GM12892 (cell line): ENCODE data around the gene POU3F1.

ENCODE experiments used
- DNase-seq: peaks from one replicate; pipeline ENCODE4 v3.0.0; 2011; ENCODE audit not compliant: insufficient read length
- FAIRE-seq: peaks from 2 replicates; lab custom pipeline; 2011; peaks lifted over from hg19 to GRCh38; lab: Jason Lieb, UNC
- POLR2A ChIP-seq: IDR thresholded peaks from 2 replicates; pipeline ENCODE4 v1.6.1; 2011; ENCODE audit warnings: low read depth, low read length, control low read depth
- POLR2AphosphoS5 ChIP-seq: IDR thresholded peaks from 2 replicates; pipeline ENCODE4 v1.6.1; 2011; ENCODE audit warnings: low read depth, low read length, control low read depth
- TAF1 ChIP-seq: IDR thresholded peaks from 2 replicates; pipeline ENCODE4 v1.6.1; 2011; ENCODE audit warnings: low read depth, mild to moderate bottlenecking, control low read depth, low read length, borderline replicate concordance

Gene POU3F1

DNA sequence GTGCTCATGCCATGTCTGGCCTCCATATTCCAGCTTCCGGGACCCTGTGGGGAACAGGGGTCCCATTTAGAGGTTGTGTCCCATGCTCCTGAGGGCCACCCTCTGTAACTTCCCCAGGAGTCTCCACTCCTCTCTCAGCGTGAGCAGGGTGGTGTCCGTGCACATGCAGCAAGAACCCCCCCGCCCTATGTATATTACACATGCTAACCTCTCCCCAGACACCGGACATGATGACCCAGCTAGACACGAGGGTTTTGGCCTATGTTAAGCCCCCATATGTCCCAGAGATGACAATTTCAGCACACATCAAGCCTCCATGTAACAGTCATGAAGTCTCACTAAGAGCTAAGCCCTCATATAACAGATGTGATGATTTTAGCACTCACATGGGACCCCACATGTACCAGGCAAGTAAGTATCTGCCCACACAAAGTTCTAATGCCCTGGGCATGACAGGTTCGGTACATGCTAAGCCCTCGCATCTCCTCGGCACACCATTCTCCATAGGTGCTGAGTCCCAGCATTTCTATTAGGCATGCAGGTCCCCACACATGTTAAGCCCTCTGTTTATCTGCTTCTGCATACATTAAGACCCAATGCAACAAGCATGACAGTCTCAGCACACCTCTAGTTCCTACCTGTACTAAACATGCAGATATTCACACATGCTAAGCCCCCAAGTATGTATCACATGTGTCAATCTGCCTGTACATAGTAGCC lies 48.3 kb downstream of the POU3F1 start:
- TF ChIP-seq TAF1: no peak
- no peak for TF ChIP-seq POLR2AphosphoS5
- TF ChIP-seq POLR2A: no peak
- no peak for FAIRE-seq
- no peak for DNase-seq

GRCh38 chr1:37997256-37998088 lies 49.1 kb downstream of the POU3F1 start:
- no peak for DNase-seq
- FAIRE-seq: no peak

DNA sequence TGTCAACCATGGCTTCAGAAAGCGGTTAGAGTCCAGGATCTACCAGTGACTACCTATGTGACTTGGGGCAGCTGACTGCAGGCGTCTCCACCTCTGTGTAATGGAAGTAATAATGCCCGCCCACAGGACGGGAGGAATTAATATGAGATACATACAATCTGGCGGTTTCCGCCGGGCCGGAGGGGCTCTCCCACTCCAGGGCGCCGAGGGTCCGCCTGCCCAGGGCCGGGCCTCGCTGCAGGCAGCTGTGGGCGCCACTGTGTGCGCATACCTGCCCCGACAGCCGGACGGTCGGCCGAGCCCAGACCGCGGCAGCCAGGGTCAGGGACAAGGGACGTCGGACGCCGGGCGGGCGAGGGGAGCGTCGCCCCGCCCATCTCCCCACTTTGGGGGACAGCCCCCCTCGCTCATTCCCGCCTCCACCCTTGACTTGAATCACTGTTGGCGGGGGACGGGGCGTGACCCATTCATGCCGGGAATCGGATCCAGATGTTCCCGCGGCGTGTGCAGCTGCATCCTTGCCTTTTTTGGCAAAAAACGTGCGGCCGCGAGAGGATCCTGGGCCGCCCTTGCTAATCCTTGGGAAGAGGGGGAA lies 50.7 kb downstream of the POU3F1 start:
- DNase-seq: no peak
- no peak for TF ChIP-seq TAF1
- TF ChIP-seq POLR2A: peak; percentile 61; the same call in 1 of the 2 replicates
- TF ChIP-seq POLR2AphosphoS5: 0 out of 2 replicates have a peak, but pooled peaks have one; percentile 50
- FAIRE-seq: peak; percentile 78

More at GRCh38 chr1:37997256-37998088, 49.1 kb downstream of the POU3F1 start:
- no peak for TF ChIP-seq POLR2AphosphoS5
- TF ChIP-seq POLR2A: no peak
- TF ChIP-seq TAF1: no peak

GRCh38 chr1:37994886-37995566 lies 51.6 kb downstream of the POU3F1 start:
- no peak for DNase-seq
- peak; percentile 73 for FAIRE-seq

More at GRCh38 chr1:37994886-37995566, 51.6 kb downstream of the POU3F1 start:
- no peak for TF ChIP-seq POLR2AphosphoS5
- TF ChIP-seq POLR2A: no peak
